Smooth muscle cell of bladder (primary cell): Measurements from ENCODE around the gene FAM177A1. TPM values are rescaled to one million over a fixed set of nuclear protein-coding genes. Genes with fewer than 3 reads are reported as not detected.

Experiments
- total RNA-seq: library from RNA; depleted of rRNA; stranded (reverse); fragments of >200 nt; gene quantifications from 2 replicates; pipeline ENCODE4 v1.2.3, GENCODE V29; 2014

Gene FAM177A1, protein sequence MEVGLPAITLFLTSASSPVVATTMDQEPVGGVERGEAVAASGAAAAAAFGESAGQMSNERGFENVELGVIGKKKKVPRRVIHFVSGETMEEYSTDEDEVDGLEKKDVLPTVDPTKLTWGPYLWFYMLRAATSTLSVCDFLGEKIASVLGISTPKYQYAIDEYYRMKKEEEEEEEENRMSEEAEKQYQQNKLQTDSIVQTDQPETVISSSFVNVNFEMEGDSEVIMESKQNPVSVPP
- 46.1 and 59.3 TPM in 2 replicates for total RNA-seq

DNA sequence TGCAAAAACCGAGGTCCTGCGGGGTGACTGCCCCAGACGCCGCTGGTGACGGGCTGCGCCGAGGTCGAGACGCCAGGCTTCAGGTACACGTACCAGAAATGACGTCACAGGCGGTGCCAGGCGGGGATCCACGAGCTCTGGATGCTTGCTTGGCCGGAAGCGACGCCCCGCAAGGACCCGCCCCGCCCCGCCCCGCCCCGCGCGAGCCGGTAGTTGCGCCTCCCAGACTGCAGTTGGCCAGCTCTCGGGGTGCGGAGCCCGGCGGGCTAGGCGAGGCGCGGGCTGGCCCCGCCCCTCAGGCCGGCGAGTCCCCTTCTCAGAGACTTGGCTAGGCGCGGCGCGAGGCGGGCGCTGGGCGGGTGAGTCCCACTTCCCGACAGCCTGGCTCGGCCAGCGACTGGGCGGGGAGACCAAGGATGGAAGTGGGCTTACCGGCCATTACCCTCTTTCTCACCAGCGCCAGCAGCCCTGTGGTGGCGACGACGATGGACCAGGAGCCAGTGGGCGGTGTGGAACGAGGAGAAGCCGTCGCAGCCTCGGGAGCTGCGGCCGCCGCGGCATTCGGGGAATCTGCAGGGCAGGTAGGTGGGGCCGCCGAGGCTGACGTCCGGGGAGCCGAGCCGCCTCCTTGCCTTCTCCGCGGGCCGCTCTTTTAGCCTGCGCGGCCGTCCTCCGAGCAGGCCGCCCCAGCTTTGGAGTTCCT, at the start of gene FAM177A1:
Gene FAM177A1 (plus strand): TSS at position 225 of the 703 bp plus-strand sequence. CDS start 192 bp downstream, at position 417.

DNA sequence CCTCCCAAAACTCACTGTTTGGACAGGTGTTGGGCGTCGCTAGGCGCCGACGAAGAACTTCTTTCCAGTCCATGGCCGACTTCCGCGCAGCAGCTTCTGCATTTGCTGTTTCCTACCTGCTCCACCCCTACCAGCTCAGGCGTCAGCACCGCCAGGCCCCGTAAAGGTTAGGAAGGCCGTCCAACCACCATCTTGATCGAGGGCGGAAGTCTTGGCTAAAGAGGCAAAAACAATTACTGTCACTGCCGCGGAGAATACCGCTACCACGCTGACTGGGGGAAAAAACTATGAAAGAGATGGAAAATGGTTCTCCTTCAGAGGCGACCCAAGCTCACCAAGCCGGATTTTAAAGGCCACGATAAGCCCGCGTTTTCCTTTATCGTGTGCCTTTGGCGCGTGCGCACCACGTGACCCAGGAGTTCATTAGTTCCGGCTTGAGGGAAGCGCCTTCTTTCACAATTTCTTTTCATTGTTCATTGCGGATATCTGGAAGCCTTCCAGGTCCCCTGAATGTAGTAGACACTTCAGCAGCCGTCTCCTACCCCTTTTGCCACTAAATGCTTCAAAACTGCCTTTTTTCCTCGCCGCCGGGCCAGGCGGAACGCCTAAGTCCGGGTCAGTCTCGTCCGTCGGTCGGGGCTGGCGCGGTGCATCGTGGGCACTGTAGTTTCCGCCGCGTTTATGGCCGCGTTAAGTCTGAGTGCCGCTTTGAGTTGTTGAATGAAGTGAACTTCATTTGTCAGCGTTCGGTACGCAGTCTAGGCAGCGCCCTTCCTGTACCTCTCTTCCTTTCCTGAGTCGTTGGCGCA, 76.0 kb downstream of the FAM177A1 start, which contains the start of the genes PPP2R3C and PRORP:
Gene PPP2R3C (minus strand): TSS at position 104 of the 809 bp plus-strand sequence. CDS start 31 bp downstream, at position 73.
Gene PRORP (plus strand): TSS at position 666 of the 809 bp plus-strand sequence. CDS start 694 bp downstream, outside the sequence.

Other genes starting within 250 kb of the FAM177A1 start
- 20.3 and 24.6 TPM in 2 replicates for gene BAZ1A, start 170.9 kb upstream of the FAM177A1 start, total RNA-seq
- 80.9 and 82.2 TPM in 2 replicates for gene SRP54, start 63.3 kb upstream of the FAM177A1 start, total RNA-seq
- gene PPP2R3C, start 75.7 kb downstream of the FAM177A1 start, total RNA-seq, result 42.2 and 45.2 TPM in 2 replicates
- gene PRORP, start 76.3 kb downstream of the FAM177A1 start, total RNA-seq, result 12.7 and 13.4 TPM in 2 replicates
- gene PSMA6, start 246.1 kb downstream of the FAM177A1 start, total RNA-seq, result 205 and 262 TPM in 2 replicates